Karpas-422 (cell line): Measurements from ENCODE around the gene NOSTRIN. TPM values are rescaled to one million over a fixed set of nuclear protein-coding genes. Genes with fewer than 3 reads are reported as not detected.
"Not testable (repeated sequence)": the region's sequence is repeated elsewhere in the genome, so short reads cannot be mapped to it uniquely, and the experiment has no call there.

Source experiments
- DNase-seq: peaks from one replicate; pipeline ENCODE4 v3.0.0-alpha.2; 2015
- H2AFZ ChIP-seq: fragments of 200-600 bp; sonication (generic); 2 replicates; pipeline ENCODE4 v1.6.1; 2014; ENCODE audit warnings: antibody characterized with exemption, low read length, mixed read lengths
- H3K27ac ChIP-seq: fragments of 200-600 bp; sonication (generic); 2 replicates; pipeline ENCODE4 v1.5.1; 2014; ENCODE audit warnings: mild to moderate bottlenecking, low read length, moderate library complexity
- H3K27me3 ChIP-seq: fragments of 200-600 bp; sonication (generic); 2 replicates; pipeline ENCODE4 v1.6.1; 2014; ENCODE audit warnings: low read length, mixed read lengths
- H3K36me3 ChIP-seq: fragments of 200-600 bp; sonication (generic); 2 replicates; pipeline ENCODE4 v1.6.1; 2014; ENCODE audit warnings: low read length, mixed read lengths; ENCODE audit not compliant: insufficient read depth
- H3K4me1 ChIP-seq: fragments of 200-600 bp; sonication (generic); 2 replicates; pipeline ENCODE4 v1.6.1; 2014; ENCODE audit warnings: mild to moderate bottlenecking, low read length, mixed read lengths
- H3K4me2 ChIP-seq: fragments of 200-600 bp; sonication (generic); 2 replicates; pipeline ENCODE4 v1.6.1; 2014; ENCODE audit warnings: low read length, low read depth, mild to moderate bottlenecking; ENCODE audit not compliant: poor library complexity, severe bottlenecking
- H3K4me3 ChIP-seq: fragments of 200-600 bp; sonication (generic); 2 replicates; pipeline ENCODE4 v1.5.1; 2014; ENCODE audit warnings: mild to moderate bottlenecking, antibody characterized with exemption, low read length, mixed read lengths
- H3K79me2 ChIP-seq: fragments of 200-600 bp; sonication (generic); 2 replicates; pipeline ENCODE4 v1.6.1; 2014; ENCODE audit warnings: mild to moderate bottlenecking, low read length, mixed read lengths
- H3K9ac ChIP-seq: fragments of 200-600 bp; sonication (generic); 2 replicates; pipeline ENCODE4 v1.6.0; 2014; ENCODE audit warnings: low read length
- H3K9me2 ChIP-seq: fragments of 200-600 bp; sonication (generic), shearing (Covaris generic); replicated peaks from 2 replicates; pipeline ENCODE4 v1.6.0; 2014; ENCODE audit warnings: mild to moderate bottlenecking, low read length, moderate library complexity; ENCODE audit not compliant: insufficient read depth
- H3K9me3 ChIP-seq: fragments of 300-700, 200-600 bp; sonication (generic); 2 replicates; pipeline ENCODE4 v1.6.1; 2014; ENCODE audit warnings: low read length, mixed read lengths
- H4K20me1 ChIP-seq: fragments of 200-600 bp; sonication (generic); 2 replicates; pipeline ENCODE4 v1.6.1; 2014; ENCODE audit warnings: mild to moderate bottlenecking, antibody characterized with exemption, low read length, low read depth; ENCODE audit not compliant: insufficient read depth
- total RNA-seq: library from RNA; depleted of rRNA; stranded (reverse); fragments of >200 nt; shearing (Covaris generic); gene quantifications from 2 replicates; pipeline ENCODE4 v1.2.3, GENCODE V29; 2014; ENCODE audit warnings: low replicate concordance

The NOSTRIN gene
- total RNA-seq, 1 experiment from 2014 or later: not detected

DNA sequence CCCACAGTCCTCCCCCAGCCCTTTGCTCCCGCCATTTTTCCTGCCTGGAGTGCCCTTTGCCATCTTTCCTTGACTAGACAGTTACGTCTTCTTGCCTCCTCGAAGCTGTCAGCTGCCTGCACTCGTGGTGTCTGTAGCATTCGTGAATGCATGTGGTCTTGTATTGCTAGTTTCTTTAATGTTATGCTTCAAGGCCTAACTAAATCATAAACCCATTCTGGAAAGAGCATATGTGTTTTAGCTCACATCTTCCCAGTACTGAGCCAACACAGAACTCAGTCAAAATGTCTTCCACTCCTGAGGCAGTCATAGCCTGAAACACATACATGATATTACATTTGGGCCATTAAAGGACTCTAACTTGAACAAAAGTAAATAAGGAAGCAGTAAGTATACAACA lies 52.2 kb downstream of the NOSTRIN start:
- Histone ChIP-seq H3K4me1 (no peaks in the 10 kb centered on the region), H3K9me2 (no peaks in the 10 kb centered on the region), H3K4me3 (no peak overlapping the region), H3K9ac (no peak overlapping the region), H3K36me3 (no peaks in the 10 kb centered on the region), H2AFZ (no peak overlapping the region), H3K4me2 (no peak overlapping the region), H3K27me3 (no peaks in the 10 kb centered on the region), H4K20me1 (no peaks in the 10 kb centered on the region), H3K9me3 (no peaks in the 10 kb centered on the region), H3K27ac (no peak overlapping the region), H3K79me2 (no peaks in the 10 kb centered on the region)
- no peak for DNase-seq

DNA sequence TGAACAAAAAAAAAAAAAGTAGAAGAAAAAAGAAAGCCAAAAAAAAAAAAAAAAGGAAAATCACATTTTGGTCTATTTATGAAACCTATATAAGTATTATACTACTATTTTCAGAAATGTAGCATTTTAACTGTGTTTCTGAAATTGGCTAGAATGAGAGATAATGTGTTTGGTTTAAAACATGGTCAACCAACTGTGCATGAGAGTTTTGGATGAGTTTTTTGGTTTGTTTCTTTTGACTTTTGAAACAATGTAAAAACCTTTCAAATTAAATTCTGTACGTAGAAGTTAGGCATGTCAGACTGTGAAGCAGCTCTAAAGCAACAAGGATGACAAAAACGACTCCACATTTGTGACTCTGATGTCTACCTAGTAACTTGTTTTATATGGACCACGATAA lies 53.2 kb downstream of the NOSTRIN start:
- no peak overlapping the region for H3K27ac ChIP-seq
- DNase-seq: no peak
- no peaks in the 10 kb centered on the region for H3K27me3 ChIP-seq
- H3K9ac ChIP-seq: no peak overlapping the region
- no peaks in the 10 kb centered on the region for H3K36me3 ChIP-seq
- H3K4me3 ChIP-seq: no peak overlapping the region
- no peaks in the 10 kb centered on the region for H3K4me1 ChIP-seq
- H3K9me3 ChIP-seq: no peaks in the 10 kb centered on the region
- H3K9me2 ChIP-seq: no peaks in the 10 kb centered on the region
- no peak overlapping the region for H3K4me2 ChIP-seq
- H3K79me2 ChIP-seq: no peaks in the 10 kb centered on the region
- no peaks in the 10 kb centered on the region for H4K20me1 ChIP-seq
- H2AFZ ChIP-seq: no peak overlapping the region

DNA sequence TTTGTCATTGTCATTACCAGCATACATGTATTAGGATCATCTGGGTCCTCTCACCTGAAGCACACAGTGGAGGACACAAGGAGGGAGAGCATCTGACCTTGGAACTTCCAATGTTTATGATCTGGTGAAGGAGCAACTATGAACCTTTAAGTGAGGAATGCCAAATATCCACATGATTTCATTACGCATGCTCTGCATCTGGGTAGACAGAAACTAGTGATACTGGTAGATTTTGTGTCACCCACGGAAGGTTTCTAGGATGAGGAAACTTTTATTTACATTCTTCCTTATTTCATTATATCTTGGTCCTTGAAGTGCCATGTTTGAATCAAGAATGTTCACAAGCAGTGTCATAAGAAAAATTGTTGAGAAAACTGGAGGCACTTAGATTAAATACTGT lies 55.7 kb downstream of the NOSTRIN start:
- H3K9ac ChIP-seq: no peak overlapping the region
- H3K27ac ChIP-seq: no peak overlapping the region
- no peaks in the 10 kb centered on the region for H3K9me2 ChIP-seq
- H3K9me3 ChIP-seq: no peaks in the 10 kb centered on the region
- no peak for DNase-seq
- no peaks in the 10 kb centered on the region for H3K79me2 ChIP-seq
- no peak overlapping the region for H3K4me3 ChIP-seq
- H3K27me3 ChIP-seq: no peaks in the 10 kb centered on the region
- H3K4me1 ChIP-seq: no peaks in the 10 kb centered on the region
- H3K36me3 ChIP-seq: no peaks in the 10 kb centered on the region
- H3K4me2 ChIP-seq: no peak overlapping the region
- H4K20me1 ChIP-seq: no peaks in the 10 kb centered on the region
- no peak overlapping the region for H2AFZ ChIP-seq

DNA sequence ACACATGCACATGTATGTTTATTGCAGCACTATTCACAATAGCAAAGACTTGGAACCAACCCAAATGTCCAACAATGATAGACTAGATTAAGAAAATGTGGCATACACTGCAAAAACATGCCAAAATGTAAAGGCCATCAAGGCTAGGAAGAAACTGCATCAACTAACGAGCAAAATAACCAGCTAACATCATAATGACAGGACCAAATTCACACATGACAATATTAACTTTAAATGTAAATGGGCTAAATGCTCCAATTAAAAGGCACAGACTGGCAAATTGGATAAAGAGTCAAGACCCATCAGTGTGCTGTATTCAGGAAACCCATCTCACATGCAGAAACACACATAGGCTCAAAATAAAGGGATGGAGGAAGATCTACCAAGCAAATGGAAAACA lies 64.7 kb downstream of the NOSTRIN start:
- not testable (repeated sequence) for H3K27ac ChIP-seq, H3K27me3 ChIP-seq, H3K4me1 ChIP-seq, H3K9me2 ChIP-seq, H3K79me2 ChIP-seq, H3K4me3 ChIP-seq, DNase-seq, H3K4me2 ChIP-seq, H3K9ac ChIP-seq, H2AFZ ChIP-seq, H4K20me1 ChIP-seq, H3K9me3 ChIP-seq
- H3K36me3 ChIP-seq: peaks cover 15% of the 10 kb centered on the region

DNA sequence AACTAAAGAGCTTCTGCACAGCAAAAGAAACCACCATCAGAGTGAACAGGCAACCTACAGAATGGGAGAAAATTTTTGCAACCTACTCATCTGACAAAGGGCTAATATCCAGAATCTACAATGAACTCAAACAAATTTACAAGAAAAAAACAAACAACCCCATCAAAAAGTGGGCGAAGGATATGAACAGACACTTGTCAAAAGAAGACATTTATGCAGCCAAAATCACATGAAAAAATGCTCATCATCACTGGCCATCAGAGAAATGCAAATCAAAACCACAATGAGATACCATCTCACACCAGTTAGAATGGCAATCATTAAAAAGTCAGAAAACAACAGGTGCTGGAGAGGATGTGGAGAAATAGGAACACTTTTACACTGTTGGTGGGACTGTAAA lies 67.9 kb downstream of the NOSTRIN start:
- H3K9me3 ChIP-seq: not testable (repeated sequence)

DNA sequence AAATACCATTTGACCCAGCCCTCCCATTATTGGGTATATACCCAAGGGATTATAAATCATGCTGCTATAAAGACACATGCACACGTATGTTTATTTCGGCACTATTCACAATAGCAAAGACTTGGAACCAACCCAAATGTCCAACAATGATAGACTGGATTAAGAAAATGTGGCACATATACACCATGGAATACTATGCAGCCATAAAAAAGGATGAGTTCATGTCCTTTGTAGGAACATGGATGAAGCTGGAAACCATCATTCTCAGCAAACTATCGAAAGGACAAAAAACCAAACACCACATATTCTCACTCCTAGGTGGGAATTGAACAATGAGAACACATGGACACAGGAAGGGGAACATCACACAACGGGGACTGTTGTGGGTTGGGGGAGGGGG lies 68.4 kb downstream of the NOSTRIN start:
- not testable (repeated sequence) for H3K9me2 ChIP-seq, H3K27ac ChIP-seq, H3K4me3 ChIP-seq, H3K9ac ChIP-seq, H3K4me2 ChIP-seq, H3K9me3 ChIP-seq, H2AFZ ChIP-seq, H3K4me1 ChIP-seq, DNase-seq, H4K20me1 ChIP-seq, H3K27me3 ChIP-seq
- peaks cover 22% of the 10 kb centered on the region for H3K36me3 ChIP-seq
- peaks cover 14% of the 10 kb centered on the region for H3K79me2 ChIP-seq

More for the DNA sequence above, 67.9 kb downstream of the NOSTRIN start:
- not testable (repeated sequence) for H3K27me3 ChIP-seq, H3K27ac ChIP-seq, H3K4me2 ChIP-seq, H3K9me2 ChIP-seq, H3K9ac ChIP-seq, H4K20me1 ChIP-seq, H3K4me3 ChIP-seq, H2AFZ ChIP-seq, H3K4me1 ChIP-seq, DNase-seq
- Histone ChIP-seq H3K79me2 (peaks cover 11% of the 10 kb centered on the region), H3K36me3 (peaks cover 22% of the 10 kb centered on the region)

DNA sequence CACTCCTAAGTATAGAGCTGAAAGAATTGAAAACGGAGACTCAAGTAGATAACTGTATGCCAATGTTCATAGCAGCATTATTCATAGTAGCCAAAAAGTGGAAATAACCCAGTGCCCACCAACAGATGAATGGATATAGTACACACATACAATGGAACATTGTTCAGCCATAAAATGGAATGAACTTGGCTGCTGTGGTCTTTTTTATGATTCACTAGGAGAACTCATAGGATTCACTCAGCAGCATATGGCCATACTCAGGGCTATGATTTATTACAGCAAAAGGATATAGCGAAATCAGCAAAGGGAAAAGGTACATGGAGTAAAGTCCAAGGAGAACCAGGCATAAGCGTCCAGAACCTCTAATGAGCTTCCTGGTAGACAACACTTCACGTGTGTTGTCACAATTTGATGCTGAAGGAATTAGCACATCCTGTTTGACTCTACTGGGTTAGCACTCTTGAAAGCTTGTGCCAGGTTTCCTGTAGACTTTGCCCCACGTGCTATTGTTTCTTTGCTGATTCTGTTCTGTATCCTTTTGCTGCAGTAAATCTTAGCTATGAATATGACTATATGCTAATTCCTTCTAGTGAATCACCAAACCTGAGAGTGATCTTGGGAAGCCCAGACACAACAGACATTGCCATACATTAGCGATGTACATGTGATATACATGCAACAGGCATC lies 72.1 kb downstream of the NOSTRIN start:
- H2AFZ ChIP-seq: no peak overlapping the region
- no peaks in the 10 kb centered on the region for H3K9me2 ChIP-seq
- no peak overlapping the region for H3K4me3 ChIP-seq
- H3K4me1 ChIP-seq: peaks cover 14% of the 10 kb centered on the region
- no peaks in the 10 kb centered on the region for H4K20me1 ChIP-seq
- DNase-seq: no peak
- H3K9ac ChIP-seq: no peak overlapping the region
- peaks cover 22% of the 10 kb centered on the region for H3K36me3 ChIP-seq
- H3K79me2 ChIP-seq: peaks cover 47% of the 10 kb centered on the region
- H3K27me3 ChIP-seq: no peaks in the 10 kb centered on the region
- no peak overlapping the region for H3K27ac ChIP-seq
- H3K4me2 ChIP-seq: no peak overlapping the region
- H3K9me3 ChIP-seq: no peaks in the 10 kb centered on the region

DNA sequence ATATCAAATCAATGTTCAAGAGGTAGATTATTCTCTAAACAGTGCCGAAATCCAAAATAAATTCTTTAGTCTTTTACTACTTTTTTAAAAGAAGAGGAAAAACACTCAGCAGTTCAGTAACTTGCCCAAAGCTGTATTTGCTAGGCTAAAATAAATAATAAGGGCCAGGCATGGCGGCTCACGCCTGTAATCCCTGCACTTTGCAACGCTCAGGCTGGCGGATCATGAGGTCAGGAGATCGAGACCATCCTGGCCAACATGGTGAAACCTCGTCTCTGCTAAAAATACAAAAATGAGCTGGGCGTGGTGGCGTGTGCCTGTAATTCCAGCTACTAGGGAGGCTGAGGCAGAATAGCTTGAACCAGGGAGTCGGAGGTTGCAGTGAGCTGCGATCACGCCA lies 79.7 kb downstream of the NOSTRIN start:
- not testable (repeated sequence) for DNase-seq, H3K9ac ChIP-seq, H3K4me2 ChIP-seq, H3K9me2 ChIP-seq, H2AFZ ChIP-seq, H3K9me3 ChIP-seq, H4K20me1 ChIP-seq, H3K27ac ChIP-seq, H3K27me3 ChIP-seq, H3K4me3 ChIP-seq, H3K36me3 ChIP-seq, H3K4me1 ChIP-seq
- peaks cover 61% of the 10 kb centered on the region for H3K79me2 ChIP-seq

DNA sequence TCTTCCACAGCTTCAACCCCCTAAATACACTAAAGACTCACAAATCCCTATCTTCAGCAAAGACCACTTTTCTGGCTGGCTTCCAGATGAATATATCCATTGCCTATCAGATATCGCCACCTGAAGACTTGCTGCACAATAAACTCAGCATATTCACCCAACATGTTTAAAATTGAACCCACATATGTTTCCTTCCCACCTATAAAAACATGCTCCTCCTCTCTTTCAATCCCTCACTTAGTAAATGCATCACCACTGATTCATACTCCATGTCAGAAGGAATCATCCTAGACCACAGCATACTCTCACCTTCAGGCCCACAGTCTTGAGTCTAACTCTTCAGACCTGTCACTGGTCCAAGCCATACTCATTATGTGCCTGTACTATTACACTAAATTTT lies 82.5 kb downstream of the NOSTRIN start:
- Histone ChIP-seq H3K27me3 (no peaks in the 10 kb centered on the region), H3K27ac (no peak overlapping the region), H3K4me1 (peaks cover 6% of the 10 kb centered on the region), H3K9me2 (no peaks in the 10 kb centered on the region), H3K9me3 (no peaks in the 10 kb centered on the region), H4K20me1 (no peaks in the 10 kb centered on the region), H3K79me2 (peaks cover 49% of the 10 kb centered on the region), H3K4me2 (no peak overlapping the region), H2AFZ (no peak overlapping the region), H3K9ac (no peak overlapping the region), H3K36me3 (peaks cover 8% of the 10 kb centered on the region; the same call in 1 of the 2 replicates), H3K4me3 (no peak overlapping the region)
- no peak for DNase-seq
